GM12873 (cell line): ENCODE results near the gene IRAK2.

ENCODE experiments used
- TF ChIP-seq, protein P1 (sequence below): IDR thresholded peaks from 2 replicates; pipeline ENCODE4 v1.5.1; 2012; ENCODE audit warnings: low read depth, mild to moderate bottlenecking, moderate library complexity, low read length, control low read depth; ENCODE audit not compliant: insufficient read depth; ENCODE audit errors: missing control alignments

Gene IRAK2

DNA sequence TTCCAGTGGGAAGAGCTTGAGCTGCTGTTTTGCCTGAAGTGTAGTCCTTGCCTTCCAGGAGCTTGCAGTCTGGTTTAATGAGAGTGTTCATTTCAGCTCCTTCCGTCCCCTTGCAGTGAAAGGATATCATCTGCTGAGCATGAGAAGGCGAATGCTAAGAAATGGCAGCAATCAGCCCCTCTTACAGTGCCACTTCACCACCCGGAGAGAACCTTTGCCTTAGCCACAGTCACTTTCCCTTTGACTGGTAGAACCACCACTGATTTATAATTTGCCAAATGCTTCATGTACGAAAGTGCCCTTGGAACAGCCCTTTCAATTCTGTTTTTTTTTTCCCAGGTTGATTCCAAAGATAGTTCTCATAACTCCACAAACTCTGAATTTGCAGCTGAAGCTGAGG is 95.1 kb downstream of the IRAK2 start:
- TF ChIP-seq, protein P1, sequence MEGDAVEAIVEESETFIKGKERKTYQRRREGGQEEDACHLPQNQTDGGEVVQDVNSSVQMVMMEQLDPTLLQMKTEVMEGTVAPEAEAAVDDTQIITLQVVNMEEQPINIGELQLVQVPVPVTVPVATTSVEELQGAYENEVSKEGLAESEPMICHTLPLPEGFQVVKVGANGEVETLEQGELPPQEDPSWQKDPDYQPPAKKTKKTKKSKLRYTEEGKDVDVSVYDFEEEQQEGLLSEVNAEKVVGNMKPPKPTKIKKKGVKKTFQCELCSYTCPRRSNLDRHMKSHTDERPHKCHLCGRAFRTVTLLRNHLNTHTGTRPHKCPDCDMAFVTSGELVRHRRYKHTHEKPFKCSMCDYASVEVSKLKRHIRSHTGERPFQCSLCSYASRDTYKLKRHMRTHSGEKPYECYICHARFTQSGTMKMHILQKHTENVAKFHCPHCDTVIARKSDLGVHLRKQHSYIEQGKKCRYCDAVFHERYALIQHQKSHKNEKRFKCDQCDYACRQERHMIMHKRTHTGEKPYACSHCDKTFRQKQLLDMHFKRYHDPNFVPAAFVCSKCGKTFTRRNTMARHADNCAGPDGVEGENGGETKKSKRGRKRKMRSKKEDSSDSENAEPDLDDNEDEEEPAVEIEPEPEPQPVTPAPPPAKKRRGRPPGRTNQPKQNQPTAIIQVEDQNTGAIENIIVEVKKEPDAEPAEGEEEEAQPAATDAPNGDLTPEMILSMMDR: no peak

DNA sequence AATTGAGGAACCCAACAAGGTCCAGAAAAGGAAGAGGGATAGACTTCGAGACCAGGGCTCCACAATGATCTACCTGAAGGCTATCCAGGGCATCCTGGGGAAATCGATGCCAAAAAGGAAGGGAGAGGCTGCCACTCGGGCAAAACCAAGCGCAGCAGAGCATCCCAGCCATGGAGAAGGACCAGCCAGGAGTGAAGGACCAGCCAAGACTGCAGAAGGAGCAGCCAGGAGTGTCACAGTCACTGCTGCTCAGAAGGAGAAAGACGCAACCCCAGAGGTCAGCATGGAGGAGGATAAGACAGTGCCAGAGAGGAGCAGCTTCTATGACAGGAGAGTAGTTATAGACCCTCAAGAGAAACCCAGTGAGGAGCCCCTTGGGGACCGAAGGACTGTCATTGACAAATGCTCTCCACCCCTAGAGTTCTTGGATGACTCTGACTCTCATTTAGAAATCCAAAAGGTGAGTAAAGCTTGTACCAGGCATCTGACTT is 95.5 kb downstream of the IRAK2 start:
- TF ChIP-seq, protein P1: no peak

DNA sequence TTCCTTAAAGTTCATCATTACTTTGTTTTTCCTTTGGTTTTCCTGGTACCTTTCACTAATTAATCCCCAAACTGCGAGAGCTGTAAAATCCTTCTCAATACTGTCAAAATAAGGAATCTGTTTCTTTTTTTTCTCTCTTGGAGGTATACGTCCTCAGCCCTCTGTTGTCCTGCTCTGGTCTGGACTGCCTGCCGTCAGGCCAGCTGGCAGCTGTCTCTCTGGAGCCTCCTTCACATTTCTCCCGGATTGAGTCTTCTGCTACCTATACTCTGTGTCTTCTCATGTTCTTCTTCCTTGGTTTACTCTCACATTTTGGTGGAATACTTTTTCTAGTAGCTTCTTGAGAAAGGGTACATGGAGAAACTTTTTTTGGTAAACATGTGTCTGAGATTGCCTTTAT is 97.3 kb downstream of the IRAK2 start:
- TF ChIP-seq, protein P1: no peak

DNA sequence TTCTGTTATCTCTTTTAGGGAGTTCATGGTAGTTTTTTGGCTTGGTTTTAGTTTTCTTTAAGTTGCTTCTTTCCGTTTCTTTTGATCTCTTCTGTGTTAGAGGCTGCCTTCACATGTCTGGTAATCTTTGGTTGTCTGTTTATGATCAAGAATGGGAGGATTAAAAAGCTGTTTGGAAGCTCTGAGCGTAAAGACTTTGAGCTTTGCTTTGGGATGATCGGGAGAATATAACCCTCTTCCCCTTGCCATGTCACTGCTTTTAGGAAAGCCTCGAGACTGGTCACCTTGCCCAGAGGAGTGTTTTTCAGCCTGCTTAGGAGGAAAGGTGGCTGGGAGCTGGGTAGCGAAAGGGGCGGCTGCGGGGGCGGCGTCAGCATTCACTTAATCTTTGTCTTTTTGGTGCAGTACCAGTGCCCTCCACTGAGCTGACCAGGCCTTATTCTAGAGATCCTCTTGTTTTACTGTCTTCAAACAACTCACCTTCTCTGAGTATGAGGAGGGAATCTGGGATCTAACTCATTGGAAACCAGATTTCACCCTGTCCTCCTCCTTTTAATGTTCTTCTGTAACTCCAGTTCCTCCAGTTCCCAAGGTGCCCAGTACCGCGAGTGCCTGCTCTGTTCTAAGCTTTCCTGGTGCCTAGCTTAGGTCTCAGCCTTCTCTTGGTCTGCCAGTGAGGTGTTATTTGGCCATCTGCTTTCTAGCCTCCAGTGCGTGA is 99.1 kb downstream of the IRAK2 start:
- TF ChIP-seq, protein P1: peak; percentile 66

DNA sequence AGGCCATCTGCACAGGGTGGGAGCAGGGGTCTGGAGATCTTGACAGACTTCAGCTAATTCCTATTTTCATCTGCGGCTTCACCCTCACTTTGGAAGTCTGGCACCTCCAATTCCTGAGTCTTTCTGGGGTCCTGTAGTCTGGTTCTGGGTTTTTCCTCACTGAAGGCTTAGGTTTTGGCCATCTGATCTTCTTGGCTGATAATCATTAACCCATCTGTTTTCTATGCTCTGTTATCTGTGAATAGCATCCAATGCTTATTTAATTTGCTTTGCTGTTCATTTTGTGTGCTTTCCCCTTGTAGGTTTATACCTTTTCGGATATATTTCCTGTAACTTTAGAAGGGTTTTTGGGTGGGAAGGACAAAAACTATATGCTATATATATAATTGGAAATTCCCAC is 101.1 kb downstream of the IRAK2 start:
- TF ChIP-seq, protein P1: no peak

DNA sequence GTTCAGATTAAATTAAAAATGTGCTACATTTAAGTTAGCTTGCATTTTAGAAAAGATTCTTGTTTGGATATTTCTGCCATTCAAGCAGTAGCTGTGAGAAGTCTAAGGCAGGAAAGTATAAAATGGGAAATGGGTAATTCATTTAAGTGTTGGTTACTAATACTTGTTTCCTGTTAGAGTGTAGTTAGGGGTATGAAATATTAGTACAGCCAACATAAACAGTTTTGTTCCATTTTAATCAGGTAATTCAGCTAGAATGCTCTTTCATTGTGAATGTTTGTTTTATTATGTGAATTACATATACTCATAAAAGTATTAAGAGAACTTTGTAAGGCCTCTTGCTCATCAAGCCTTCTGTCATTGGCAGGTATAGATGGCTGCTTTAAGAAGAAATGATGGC is 103.4 kb downstream of the IRAK2 start:
- TF ChIP-seq, protein P1: no peak

DNA sequence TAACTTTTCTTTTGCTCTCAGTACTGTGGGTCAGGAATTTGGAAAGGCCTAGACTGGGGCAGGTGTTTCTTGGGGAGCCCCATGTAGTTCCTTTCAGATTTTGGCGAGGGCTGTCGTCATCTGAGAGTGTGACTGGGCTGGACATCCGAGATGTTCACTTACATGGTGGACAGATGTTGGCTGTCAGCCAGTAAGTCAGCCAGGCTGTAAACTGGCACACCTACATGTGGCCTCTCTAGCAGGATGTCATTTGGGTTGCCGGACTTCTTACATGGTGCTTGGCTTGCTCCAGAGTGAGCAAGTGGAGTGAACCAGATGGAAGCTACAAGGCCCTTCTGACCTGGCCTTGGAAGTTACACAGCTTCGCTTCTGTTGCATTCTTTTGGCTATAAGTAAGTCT is 104.2 kb downstream of the IRAK2 start:
- TF ChIP-seq, protein P1: no peak
